CD4-positive, alpha-beta T cell treated with Interleukin-10 for 1 hour (primary cell): Measurements from ENCODE around the gene TARM1.

ENCODE experiments used
- DNase-seq: peaks from one replicate; pipeline ENCODE4 v3.0.0-alpha.2; 2020

The TARM1 gene

GRCh38 chr19:54029930-54030490 lies 51.2 kb downstream of the TARM1 start:
- peak; percentile 53 for DNase-seq

GRCh38 chr19:54029301-54029700 lies 51.9 kb downstream of the TARM1 start:
- no peak for DNase-seq

- no peak for DNase-seq
Measured at GRCh38 chr19:54026656-54027055, 54.5 kb downstream of the TARM1 start.

- no peak for DNase-seq
Measured at GRCh38 chr19:54024660-54025059, 56.5 kb downstream of the TARM1 start.

- no peak for DNase-seq
Measured at GRCh38 chr19:54023191-54023590, 58.0 kb downstream of the TARM1 start.

GRCh38 chr19:54021932-54022331 lies 59.2 kb downstream of the TARM1 start:
- no peak for DNase-seq

- DNase-seq: no peak
Measured at GRCh38 chr19:54021363-54021762, 59.8 kb downstream of the TARM1 start.
